HG02571 (cell line): ENCODE measurements around the gene ADCY5.
"Not testable (repeated sequence)": the region's sequence is repeated elsewhere in the genome, so short reads cannot be mapped to it uniquely, and the experiment has no call there.

ENCODE experiments used
- ATAC-seq: cut with Tn5 transposase; IDR thresholded peaks from one replicate; pipeline ENCODE4 v1.9.1; 2021; ENCODE audit warnings: mild to moderate bottlenecking, moderate library complexity; ENCODE audit not compliant: unreplicated experiment

Gene ADCY5

DNA sequence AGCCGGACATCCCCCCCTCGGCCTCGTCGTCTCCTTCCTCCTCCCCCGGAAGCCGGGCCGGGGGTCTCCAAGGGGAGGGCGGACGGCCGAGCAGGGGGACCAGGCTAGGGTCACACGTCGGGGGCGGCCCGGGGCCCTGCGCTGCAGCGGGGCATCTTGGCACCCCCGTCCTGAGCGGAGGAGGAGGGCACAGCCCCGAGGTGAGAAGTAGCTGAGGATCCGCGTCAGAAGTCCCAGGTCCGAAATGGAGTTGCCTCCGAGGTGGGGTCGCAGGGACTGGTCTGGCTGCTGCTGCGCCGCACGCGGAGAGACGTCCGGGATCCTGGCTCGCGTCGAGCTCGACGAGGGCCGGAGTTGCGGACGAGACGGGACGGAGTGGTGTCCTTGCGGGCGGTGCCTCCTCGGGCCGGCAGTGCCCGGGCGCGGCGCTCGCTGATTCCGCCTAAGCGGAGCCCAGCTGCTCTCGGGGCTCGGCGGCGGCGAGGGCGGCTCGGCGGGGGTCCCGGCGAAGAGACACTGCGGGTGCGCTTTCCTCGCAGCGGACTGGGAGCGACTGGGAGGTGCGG is at the start of gene ADCY5:
TSS of gene ADCY5 (minus strand) at position 555 of the 566 bp plus-strand sequence. CDS start at position 10, 545 bp downstream.
- ATAC-seq = no peak

DNA sequence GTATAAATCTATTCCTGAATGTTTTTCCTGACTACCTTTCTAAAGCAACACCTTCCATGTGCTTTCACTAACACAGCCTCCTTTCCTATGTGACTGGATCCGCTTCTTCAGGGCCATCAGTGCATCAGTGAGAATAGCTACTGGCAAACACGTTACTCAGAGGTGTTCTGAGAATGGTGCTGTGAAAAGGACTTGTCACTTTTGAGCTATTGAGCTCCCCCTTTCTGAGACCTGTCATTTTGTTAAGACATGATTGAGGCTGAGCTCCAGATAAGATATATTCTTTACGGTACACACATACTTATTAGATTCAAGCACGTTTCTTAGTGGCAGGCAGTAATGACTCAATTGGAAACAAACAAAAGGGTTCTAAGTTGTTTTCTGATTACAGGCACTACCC is 45.0 kb upstream of the ADCY5 start:
- no peak for ATAC-seq

DNA sequence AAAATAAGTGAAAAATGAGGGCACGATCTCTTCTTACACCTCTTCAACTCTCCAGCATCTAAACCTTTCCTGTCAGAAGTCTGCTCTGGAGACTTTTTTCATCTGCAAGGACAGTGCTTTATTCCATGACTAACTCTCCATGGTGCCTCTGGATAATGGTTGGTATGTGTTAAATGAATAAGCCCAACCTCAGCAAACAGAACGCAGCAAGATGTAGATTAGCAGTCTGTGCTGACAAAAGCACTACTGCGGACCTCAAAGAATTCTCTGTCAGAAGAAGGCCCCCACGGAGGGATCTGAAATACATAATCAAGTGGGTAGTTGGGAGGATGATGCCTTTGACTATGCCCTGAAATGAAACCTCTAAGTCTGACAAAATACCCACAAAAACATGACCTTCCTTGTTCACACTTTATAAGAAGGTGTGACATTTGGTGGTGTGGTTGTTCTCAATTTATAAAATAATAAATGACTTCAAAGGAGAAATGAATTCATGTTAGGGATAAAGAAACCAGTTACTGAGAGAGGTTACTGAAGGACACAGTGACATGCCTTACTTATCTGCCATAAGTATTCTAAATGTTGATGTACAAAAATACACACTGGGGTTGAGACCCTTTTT is 43.2 kb upstream of the ADCY5 start:
- no peak for ATAC-seq

DNA sequence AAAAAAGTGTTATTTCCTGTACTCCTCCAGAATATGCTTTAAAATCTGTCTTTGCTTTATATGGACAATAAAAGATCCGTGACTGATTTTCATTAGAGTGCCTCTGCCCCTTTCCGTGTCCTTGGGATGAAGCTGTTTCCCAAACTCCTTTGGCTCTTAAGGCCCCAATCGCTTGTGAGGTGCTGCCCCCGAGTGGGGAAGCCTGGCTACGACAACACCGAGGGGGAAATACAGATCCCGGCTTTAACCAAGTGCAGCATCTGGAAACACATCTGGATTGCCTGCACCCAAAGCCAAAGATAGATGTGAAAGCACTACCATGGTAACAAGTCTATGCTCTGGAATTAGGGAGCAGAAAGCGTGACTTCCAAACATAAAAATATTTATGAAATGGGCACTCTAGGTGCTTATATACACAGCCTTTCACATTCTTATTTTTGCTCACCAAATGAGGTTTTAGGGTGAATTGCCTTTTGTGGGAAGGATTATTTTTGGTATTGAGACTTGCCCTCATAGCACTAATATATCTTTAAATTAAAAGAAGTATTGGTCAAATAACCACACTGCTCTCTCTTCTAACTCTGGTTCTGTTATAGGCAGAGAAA is 40.6 kb upstream of the ADCY5 start:
- ATAC-seq = no peak

DNA sequence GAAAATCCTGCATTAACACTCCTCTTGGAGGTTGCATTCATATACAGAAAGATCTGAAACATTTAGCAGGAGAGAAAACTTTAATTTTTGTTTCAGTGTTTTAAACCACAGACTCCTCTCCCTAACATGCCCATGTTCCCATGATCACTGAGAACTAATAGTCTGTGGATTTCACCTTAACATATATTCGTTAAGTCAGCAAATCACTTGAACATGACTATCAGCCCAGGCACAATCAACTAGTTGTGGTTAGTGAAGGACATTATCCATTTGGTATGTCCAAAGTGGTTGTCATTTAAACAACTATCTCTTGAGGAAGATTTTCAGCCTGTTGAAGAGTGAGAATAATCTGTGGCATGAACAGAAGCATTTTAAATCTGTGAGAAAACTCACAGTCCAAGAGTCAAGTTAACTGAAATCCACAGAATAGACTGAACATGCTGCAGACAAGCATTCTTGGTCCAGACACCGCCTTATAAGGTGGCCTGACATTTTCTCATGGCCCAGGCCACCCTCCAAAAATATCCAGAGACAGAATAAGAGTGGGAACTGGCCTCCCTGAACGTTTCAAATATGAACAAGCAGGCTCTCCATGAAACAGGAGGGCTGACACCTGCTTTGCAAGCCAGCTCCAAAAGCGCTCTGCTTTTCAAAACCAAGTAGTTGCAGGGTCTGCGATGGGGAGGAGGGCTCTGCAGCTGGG is 39.9 kb upstream of the ADCY5 start:
- ATAC-seq = no peak

DNA sequence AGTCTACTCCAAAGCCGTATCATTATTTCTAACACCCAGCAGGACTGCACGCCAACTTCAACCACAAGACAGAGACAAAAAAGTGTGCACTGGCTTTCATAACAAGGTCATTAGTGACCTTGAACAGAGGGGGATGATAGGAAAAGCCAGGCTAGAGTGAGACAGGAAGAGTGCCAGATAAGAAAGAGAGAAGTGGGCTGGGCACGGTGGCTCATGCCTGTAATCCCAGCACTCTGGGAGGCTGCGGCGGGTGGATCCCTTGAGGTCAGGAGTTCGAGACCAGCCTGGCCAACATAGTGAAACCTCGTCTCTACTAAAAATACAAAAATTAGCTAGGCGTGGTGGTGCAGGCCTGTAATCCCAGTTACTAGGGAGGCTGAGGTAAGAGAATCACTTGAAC is 38.2 kb upstream of the ADCY5 start:
- ATAC-seq = not testable (repeated sequence)

DNA sequence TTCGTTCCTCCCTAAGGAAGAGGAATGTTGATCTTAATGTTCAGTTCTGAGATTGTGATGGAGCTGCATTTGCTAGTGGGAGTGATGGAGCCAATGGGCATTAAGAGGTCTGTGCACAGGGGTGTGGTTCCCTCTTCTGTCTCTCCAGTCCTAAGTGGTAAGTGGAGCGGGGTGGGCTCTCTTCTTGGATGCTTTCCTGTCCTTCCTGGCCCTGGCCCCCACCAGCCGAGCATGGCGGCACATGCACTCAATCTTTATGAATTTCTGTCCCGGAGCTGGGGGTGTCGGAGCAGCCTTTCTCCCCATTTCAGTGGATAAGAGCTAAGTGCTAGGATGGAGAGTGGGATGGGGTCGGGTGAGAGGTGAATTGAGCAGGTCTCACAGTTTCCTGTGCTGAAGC is 37.6 kb upstream of the ADCY5 start:
- no peak for ATAC-seq

DNA sequence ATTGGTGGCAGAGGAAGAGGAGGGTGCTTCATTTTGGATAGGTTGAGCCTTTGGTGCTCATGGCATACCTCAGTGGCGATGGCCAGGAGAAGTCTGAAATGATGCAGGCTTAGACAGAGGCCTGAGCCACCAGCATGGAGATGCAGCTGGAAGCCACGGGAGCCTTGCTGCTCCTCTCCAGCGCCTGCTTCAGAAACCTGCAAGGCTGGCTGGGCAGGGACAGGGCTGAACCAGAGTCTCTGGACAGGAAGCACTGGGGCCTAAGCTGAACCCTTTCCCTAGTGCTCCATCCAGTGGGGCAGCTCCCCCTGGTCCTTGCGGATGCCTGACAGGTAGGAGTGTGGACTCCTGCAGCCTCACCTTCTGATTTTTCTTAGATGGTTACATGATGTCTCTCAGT is 36.7 kb upstream of the ADCY5 start:
- ATAC-seq = no peak

DNA sequence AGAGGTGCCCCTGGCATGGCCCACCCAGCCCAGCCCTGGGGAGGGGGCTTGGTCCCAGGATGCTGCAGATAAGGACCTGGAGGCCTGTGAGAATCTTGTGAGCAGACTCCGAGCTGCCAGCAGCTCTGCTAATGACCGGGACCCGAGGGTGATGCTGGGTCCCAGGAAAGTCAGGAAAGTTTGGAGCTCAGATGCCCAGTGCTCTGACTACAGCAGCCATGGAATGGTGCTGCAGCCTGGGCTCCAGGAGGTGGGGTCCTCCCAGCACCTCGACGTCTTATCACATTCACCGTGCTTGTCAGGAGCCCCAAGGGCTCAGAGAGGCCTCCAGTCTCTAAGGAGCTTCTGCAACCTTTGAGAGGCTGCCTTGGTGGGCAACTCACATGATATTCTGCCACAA is 34.3 kb upstream of the ADCY5 start:
- no peak for ATAC-seq

DNA sequence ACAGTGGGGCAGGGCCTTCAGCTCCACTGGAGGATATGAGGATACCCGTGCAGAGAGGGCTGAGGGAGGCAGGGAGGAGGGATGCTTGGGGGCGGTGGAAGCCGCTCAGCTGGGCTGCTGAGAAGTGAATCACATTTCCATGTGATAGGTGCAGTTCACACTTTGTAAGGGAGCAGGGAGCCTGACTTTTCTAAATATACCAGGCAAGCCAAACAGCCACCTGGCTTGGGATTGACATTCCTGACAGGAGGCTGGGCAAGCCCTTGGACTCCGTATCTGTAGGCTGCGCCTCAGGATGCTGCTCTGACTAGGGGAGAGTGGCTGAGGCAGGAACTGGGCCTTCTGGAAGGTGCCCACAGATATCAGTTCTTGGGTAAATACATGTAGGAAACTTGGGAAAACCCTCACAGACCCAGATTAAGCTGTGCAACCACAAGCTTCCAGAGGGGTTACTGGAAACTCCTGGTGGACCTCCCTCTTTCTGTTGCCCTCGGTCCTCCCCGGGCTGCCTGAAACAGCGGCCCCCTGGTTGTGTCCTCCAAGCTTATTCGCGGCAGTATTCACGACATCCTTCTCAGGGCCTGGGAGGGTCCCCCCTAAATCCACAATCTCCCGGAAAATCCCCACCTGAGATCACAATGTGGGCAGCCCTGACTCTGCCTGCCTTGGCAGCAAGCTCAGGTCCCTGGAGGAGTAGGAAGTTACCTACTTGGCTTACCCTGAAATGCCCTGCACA is 33.0 kb upstream of the ADCY5 start:
- ATAC-seq = no peak

DNA sequence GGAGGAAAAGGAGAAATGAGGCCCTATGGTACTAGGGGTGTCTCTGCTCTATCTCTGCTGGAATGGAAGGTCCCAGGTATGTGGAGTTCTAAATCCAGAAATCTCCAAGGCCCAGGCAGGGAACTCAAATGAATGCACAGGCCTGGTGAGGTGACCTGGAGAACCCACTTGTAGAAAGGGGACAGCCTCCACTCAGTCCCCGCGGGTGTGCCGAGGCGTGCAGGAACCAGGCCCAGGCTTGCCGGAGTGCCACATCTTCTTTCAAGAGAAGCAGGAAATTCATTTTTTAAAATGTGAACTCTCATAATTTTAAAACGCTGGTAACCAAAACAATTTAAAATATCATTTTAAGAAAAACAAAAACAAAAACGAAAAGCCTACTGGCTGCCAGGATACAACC is 32.2 kb upstream of the ADCY5 start:
- no peak for ATAC-seq

DNA sequence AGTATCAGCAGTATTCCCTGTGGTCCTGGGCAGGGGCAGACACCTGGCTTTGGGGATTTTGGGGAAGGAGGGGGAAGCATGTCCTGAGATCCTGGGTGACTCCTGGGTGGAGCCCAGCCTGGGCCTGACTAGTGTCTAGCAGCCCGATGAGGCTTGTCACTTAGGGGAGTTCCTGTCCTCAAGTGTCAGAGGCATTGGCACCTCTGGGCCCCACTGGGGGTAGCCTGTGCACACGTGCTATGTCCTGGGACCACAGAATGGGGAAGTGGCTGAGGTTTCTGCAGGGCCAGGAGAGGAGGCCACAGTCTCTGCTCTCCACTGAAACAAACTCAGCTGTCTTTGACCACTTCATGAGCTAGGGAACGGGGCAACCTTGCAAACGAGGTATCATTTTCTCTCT is 31.5 kb upstream of the ADCY5 start:
- ATAC-seq = no peak

DNA sequence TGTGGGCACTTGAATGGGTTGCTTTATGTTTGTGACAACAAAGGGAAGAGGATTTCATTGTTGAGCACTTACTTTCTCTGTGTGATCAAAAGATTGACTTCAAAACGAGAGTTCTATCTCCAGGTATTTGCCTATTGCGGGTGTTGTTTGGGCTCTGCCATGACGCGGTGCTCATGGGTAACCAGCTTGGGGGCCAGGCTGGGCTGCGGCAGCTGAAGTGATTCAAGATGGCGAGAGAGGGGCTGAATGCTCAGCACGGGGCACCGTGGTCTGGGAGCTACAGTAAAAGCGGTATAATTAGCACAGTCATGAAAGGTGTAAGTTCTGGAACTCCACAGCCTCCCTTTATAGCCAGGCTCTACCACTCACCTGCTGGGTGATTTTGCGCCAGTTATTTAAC is 31.0 kb upstream of the ADCY5 start:
- no peak for ATAC-seq

DNA sequence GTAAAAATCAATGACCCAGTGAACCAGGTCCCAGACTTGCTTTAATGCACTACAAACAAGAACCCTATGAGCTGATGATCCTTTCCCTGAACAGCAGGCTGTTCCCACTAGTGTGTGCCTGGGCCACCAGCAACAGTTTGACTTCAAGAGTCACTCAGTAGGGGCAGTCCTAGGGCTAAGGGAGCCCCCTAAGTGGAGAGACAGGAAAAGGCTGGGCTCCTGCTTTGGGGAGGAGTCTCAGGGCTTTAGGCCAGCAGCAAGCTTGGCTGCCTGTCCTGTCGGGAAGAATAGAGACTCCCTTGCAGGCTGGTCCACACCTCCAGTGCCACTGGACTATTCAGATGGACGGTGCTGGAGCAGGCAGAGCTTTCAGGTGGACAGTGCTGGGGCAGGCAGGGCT is 29.4 kb upstream of the ADCY5 start:
- ATAC-seq = no peak

DNA sequence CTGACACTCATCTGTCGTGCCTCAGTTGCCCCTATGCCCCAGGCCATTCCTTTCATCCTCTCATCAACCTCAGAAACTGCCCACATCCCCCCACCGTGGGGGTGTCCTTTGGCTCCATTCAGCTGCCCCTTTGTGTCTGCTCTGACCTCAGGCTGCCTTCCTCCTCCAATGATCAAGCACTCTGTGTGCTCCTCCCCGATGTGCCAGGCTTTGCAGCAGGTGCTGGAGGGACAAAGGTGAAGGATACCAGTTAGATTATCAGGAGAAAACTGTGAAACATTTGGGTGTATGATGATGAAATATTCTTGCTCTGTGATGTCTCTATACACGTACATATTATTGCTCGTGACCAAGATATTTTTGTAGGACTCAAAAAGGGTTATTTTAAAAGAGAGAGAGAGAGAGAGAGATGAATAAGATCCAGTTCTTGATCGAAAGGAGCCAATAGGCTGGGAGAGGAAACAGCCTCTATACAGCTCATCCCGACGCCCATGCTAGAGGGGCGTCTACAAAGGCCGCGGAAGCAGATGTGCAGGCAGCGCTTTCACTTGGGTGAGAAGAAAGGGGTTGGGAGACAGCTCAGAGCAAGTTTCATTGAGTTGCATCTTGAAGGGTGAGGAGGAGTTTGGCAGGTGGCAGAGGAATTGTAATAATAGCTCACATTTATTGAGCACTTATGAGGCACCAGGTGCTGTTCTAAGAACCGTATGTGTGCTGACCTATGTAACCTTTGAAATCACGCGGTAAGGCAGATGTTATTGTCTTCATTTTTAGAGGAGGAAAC is 28.3 kb upstream of the ADCY5 start:
- ATAC-seq = no peak

DNA sequence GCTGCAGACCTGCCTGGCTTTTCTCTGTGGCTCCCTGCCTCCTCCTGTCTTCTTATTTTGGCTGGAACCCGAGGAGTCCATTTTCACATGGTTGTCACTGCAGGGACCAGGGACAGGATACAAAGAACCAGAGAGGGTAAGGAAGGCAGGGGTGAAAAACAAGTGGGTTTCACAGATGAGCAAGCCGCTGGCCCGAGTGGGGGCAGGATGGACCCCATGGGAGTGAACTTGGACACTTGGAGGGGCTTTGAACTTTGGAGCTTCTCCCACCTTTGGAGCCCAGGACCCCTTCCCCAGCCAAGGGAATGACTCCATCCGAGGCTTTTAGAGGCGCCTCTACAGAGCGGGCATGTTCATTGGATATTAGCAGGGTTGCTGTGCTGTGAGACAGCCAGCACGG is 26.9 kb upstream of the ADCY5 start:
- ATAC-seq = no peak

DNA sequence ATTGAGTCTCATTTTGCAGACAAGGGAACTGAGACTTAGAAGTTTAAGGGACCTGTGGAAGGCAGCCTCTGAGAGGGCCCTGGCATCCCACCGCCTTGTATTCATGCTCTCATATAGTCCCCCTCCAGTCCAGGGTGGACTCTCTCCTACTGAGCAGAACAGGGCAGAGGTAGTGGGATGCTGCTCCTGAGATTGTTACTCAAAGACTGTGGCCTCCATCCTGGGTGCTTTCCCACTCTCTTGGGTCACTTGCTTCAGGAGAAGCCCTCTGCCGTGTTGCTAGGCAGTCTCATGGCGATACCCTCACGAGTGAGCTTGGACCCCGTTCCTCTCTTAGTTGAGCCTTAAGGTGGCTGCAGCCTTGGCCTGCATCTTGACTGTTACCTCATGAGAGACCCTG is 22.2 kb upstream of the ADCY5 start:
- no peak for ATAC-seq

DNA sequence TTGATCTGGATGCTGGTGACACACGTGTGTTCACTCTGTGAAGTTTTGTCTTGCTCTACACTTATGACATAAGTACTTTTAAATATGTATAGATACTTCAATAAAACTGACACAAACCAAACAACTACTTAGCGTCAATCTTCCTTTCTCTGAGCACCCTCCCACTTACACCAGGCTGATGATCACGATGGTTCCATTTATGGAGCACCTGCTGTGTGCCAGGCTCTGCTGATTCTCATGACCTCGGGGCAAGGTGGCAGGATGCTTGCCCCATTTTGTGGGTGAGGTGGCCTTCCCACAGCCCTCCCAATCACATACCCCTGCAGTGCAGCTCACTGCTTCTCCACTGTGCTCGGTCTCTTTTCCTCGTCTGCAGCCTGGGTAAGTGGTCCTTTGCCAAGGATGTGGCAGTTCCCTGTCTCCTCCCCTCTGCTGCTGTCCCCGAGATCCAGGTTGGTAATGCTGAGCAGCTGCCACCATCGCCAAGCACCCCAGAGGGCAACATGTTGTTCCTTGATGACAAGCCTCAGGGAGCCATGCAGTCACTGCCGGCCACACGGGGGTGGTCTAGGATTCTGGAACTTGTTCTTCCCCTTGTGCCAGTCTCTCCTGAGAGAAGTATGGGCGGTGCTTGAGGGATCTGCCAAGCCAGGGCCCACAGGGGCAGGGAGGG is 20.6 kb upstream of the ADCY5 start:
- ATAC-seq = no peak

DNA sequence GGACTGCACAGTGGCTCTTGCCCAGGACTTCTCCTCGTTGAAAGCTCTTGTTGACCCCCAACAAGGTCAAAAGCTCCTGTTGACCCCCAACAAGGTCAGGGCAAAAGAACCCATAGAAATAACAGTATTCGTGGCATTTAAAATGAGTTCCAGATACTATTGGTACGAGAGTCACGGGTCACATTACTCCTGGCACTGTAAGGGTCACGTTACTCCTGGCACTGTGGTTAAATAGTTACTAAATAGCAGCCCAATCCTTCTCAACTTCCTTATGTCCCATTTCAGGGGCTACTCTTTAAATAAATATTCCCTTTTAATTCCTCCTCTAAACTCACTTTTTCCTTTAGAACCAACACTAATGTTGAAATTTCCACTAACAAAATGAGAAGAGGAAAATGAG is 18.2 kb upstream of the ADCY5 start:
- ATAC-seq = no peak

DNA sequence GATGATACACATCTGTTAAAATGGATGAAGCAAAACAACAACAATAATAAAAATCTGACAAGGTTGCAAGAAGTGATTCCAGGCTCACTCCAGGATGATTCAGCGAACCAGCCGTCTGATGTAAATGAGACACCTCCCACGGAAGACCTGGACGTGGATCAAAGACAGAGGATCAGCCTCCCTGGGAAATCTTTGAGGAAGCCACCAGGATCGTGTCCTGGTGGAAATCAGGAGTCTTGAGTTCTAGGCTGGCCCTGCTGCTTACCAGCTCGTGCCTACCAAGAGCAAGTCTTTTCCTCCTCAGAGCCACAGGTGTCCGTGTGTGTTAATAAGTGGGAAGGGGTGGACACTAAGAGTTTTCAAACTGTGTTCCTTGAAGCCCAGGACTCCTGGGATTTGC is 15.3 kb upstream of the ADCY5 start:
- ATAC-seq = no peak
